A673 (cell line): Measurements from ENCODE around the gene TENT5C. TPM values are rescaled to one million over a fixed set of nuclear protein-coding genes. Genes with fewer than 3 reads are reported as not detected.

Source experiments
- BruUV-seq: library from RNA; stranded (reverse); fragments of 400-500 nt; replicated peaks from 2 replicates; lab custom pipeline; 2021; lab: Mats Ljungman, UMichigan
- CTCF ChIA-PET: fragments of 300-600 bp; sonication (Branson Sonifier 250); formaldehyde crosslinking; loops from one replicate; lab custom pipeline; 2022; ENCODE audit warnings: antibody characterized with exemption; lab: Charles Lee
- POLR2A ChIA-PET: fragments of 300-600 bp; sonication (Branson Sonifier 250); formaldehyde crosslinking; loops from one replicate; lab custom pipeline; 2022; ENCODE audit warnings: antibody characterized with exemption; ENCODE audit not compliant: low non-redundant PET; lab: Charles Lee
- DNase-seq: peaks from one replicate; pipeline ENCODE4 v3.0.0-alpha.2; 2015; ENCODE audit warnings: low spot score
- H3K27ac ChIP-seq: fragments of 200-600 bp; sonication (generic); 2 replicates; pipeline ENCODE4 v1.5.1; 2016; ENCODE audit warnings: mixed run types, low read depth, mild to moderate bottlenecking, mixed read lengths, antibody characterized with exemption, low read length; ENCODE audit not compliant: poor library complexity, severe bottlenecking
- H3K27me3 ChIP-seq: fragments of 200-600 bp; sonication (generic); replicated peaks from 2 replicates; pipeline ENCODE4 v1.6.1; 2017; ENCODE audit warnings: mixed run types, low read depth, mild to moderate bottlenecking, mixed read lengths, antibody characterized with exemption, low read length; ENCODE audit not compliant: insufficient read depth, poor library complexity
- H3K36me3 ChIP-seq: fragments of 200-600 bp; sonication (generic); 2 replicates; pipeline ENCODE4 v1.6.1; 2016; ENCODE audit warnings: mixed run types, mild to moderate bottlenecking, mixed read lengths, antibody characterized with exemption, low read length; ENCODE audit not compliant: insufficient read depth, poor library complexity, severe bottlenecking
- H3K4me1 ChIP-seq: fragments of 200-600 bp; sonication (generic); 2 replicates; pipeline ENCODE4 v1.6.1; 2017; ENCODE audit warnings: mixed run types, mild to moderate bottlenecking, mixed read lengths, antibody characterized with exemption, low read length; ENCODE audit not compliant: insufficient read depth, poor library complexity, severe bottlenecking
- H3K4me3 ChIP-seq: fragments of 200-600 bp; sonication (generic); 2 replicates; pipeline ENCODE4 v1.5.1; 2016; ENCODE audit warnings: low read depth, mixed run types, mild to moderate bottlenecking, mixed read lengths, low read length; ENCODE audit not compliant: poor library complexity, severe bottlenecking
- H3K9me3 ChIP-seq: fragments of 200-600 bp; sonication (generic); 2 replicates; pipeline ENCODE4 v1.6.1; 2016; ENCODE audit warnings: mixed run types, low read depth, mild to moderate bottlenecking, mixed read lengths, antibody characterized with exemption, low read length; ENCODE audit not compliant: poor library complexity, severe bottlenecking
- CTCF ChIP-seq: fragments of 300-800, 200-600 bp; sonication (generic); conservative IDR thresholded peaks from 2 replicates; pipeline ENCODE4 v1.5.1; 2017; ENCODE audit warnings: low read depth, mild to moderate bottlenecking, antibody characterized with exemption, low read length, moderate library complexity, mixed read lengths
- EZH2 ChIP-seq: fragments of 200-600 bp; sonication (generic); IDR thresholded peaks from 2 replicates; pipeline ENCODE4 v1.6.1; 2017; ENCODE audit warnings: borderline replicate concordance, low read depth, mild to moderate bottlenecking, mixed read lengths, antibody characterized with exemption, low read length; ENCODE audit not compliant: poor library complexity, severe bottlenecking
- intact Hi-C: fragments of 100-400 bp; cut with micrococcal nuclease; formaldehyde crosslinking; loops from one replicate; pipeline ENCODE4 v1.10.0; 2022; ENCODE audit not compliant: unreplicated experiment
- total RNA-seq: library from RNA; stranded (reverse); gene quantifications from 2 replicates; pipeline ENCODE4 v1.2.3, GENCODE V29; 2021

TENT5C gene
- total RNA-seq, 1 experiment from 2014 or later = 1.1 TPM

GRCh38 chr1:117584181-117584580 is 21.7 kb upstream of the TENT5C start:
- CTCF ChIA-PET = no interaction called here
- Histone ChIP-seq H3K4me3 (no peak overlapping the region), H3K4me1 (no peaks in the 10 kb centered on the region), H3K36me3 (no peaks in the 10 kb centered on the region), H3K9me3 (no peaks in the 10 kb centered on the region), H3K27me3 (no peaks in the 10 kb centered on the region), H3K27ac (no peak overlapping the region)
- BruUV-seq = no TSS peak
- POLR2A ChIA-PET = no interaction called here
- DNase-seq = no peak
- TF ChIP-seq EZH2 (no peak), CTCF (no peak)
- intact Hi-C loops = no loop called here

- no peaks in the 10 kb centered on the region for H3K9me3 ChIP-seq
- intact Hi-C loops = no loop called here
- H3K27ac ChIP-seq = no peak overlapping the region
- TF ChIP-seq EZH2 = no peak
- no peak for TF ChIP-seq CTCF
- BruUV-seq = no TSS peak
- H3K36me3 ChIP-seq = no peaks in the 10 kb centered on the region
- ChIA-PET POLR2A (no interaction called here), CTCF (no interaction called here)
- no peaks in the 10 kb centered on the region for H3K4me1 ChIP-seq
- DNase-seq = no peak
- no peak overlapping the region for H3K4me3 ChIP-seq
- no peaks in the 10 kb centered on the region for H3K27me3 ChIP-seq
Measured at GRCh38 chr1:117585086-117585485, 20.8 kb upstream of the TENT5C start.

GRCh38 chr1:117586337-117586736 is 19.5 kb upstream of the TENT5C start:
- no peaks in the 10 kb centered on the region for H3K36me3 ChIP-seq
- H3K4me3 ChIP-seq = no peak overlapping the region
- intact Hi-C loops = no loop called here
- ChIA-PET POLR2A (interaction anchor here (0.6 kb wide), 1 partner anchor 251 kb away, joined by 3 read pairs; no protein-coding TSS in a partner anchor), CTCF (no interaction called here)
- TF ChIP-seq CTCF = no peak
- TF ChIP-seq EZH2 = no peak
- H3K27me3 ChIP-seq = no peaks in the 10 kb centered on the region
- no peak overlapping the region for H3K27ac ChIP-seq
- no peaks in the 10 kb centered on the region for H3K9me3 ChIP-seq
- DNase-seq = no peak
- no peaks in the 10 kb centered on the region for H3K4me1 ChIP-seq
- no TSS peak for BruUV-seq
